HG03457 (cell line): ENCODE data around the gene STAB1.

ENCODE experiments used
- ATAC-seq: cut with Tn5 transposase; IDR thresholded peaks from one replicate; pipeline ENCODE4 v1.9.1; 2021; ENCODE audit warnings: moderate number of reproducible peaks; ENCODE audit not compliant: unreplicated experiment

STAB1 gene

GRCh38 chr3:52483577-52484381 lies 11.4 kb upstream of the STAB1 start:
- no peak for ATAC-seq

DNA sequence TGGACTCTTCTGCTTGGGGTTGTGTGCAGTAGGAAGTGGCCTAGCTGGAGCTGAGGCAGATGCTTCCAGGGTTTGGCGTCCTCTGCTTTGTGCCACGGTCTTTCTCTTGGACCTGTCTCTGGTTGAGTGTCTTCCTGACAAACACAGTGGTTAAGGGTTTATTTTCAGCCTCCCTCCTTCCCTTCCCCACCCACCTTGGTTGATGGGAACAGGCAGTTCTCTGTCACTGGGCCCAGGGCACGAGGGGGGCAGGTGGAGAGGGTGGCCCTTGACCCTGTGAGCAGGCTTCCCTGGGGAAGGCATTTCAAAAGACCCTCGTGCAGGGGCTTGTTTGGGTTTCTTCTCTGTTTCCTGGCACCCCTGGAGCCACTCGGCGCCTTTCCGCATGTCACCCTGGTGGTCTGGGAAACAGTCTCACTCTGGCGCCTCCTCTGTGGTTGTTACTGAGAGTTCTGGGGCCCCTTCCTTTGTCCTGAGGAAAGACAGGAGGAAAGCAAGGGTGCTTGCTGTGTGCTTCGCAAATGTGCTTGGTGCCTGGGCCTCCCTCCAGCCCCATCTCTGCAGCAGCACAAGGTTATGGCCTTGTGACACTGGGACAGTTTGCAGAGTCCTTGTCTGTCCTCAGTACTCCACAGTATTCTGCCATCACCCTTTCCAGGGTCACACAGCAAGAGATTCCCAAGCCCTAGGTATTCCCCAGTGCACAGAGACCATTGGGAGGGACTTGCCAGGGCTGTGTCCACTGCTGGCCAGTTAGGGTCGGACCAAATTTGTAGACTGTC lies 10.3 kb upstream of the STAB1 start:
- ATAC-seq: no peak

DNA sequence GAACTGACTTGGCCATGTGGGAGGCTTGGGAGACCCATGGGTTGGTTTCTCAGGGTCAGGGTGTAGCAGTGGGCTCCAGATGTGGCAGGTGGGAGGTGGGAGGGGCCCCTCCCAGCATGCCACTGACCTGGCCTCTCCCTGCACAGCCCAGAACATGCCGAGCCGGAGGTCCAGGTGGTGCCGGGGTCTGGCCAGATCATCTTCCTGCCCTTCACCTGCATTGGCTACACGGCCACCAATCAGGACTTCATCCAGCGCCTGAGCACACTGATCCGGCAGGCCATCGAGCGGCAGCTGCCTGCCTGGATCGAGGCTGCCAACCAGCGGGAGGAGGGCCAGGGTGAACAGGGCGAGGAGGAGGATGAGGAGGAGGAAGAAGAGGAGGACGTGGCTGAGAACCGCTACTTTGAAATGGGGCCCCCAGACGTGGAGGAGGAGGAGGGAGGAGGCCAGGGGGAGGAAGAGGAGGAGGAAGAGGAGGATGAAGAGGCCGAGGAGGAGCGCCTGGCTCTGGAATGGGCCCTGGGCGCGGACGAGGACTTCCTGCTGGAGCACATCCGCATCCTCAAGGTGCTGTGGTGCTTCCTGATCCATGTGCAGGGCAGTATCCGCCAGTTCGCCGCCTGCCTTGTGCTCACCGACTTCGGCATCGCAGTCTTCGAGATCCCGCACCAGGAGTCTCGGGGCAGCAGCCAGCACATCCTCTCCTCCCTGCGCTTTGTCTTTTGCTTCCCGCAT lies 7.9 kb upstream of the STAB1 start:
- no peak for ATAC-seq

- no peak for ATAC-seq
These were observed 7.1 kb upstream of the STAB1 start for GRCh38 chr3:52487788-52488691.

- ATAC-seq: no peak
These were observed 6.4 kb upstream of the STAB1 start for GRCh38 chr3:52488746-52489145.

DNA sequence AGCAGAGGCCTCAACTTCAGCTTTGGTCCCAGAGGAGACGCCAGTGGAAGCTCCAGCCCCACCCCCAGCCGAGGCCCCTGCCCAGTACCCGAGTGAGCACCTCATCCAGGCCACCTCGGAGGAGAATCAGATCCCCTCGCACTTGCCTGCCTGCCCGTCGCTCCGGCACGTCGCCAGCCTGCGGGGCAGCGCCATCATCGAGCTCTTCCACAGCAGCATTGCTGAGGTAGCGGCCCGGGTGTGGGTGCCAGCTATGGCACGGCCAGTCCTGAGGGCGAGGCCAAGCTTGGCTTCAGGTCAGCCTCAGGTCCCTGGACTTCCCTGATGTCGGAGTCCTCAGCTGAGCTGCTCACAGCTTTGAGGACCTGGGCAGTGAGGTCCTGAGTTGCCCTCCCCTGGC lies 5.7 kb upstream of the STAB1 start:
- no peak for ATAC-seq

DNA sequence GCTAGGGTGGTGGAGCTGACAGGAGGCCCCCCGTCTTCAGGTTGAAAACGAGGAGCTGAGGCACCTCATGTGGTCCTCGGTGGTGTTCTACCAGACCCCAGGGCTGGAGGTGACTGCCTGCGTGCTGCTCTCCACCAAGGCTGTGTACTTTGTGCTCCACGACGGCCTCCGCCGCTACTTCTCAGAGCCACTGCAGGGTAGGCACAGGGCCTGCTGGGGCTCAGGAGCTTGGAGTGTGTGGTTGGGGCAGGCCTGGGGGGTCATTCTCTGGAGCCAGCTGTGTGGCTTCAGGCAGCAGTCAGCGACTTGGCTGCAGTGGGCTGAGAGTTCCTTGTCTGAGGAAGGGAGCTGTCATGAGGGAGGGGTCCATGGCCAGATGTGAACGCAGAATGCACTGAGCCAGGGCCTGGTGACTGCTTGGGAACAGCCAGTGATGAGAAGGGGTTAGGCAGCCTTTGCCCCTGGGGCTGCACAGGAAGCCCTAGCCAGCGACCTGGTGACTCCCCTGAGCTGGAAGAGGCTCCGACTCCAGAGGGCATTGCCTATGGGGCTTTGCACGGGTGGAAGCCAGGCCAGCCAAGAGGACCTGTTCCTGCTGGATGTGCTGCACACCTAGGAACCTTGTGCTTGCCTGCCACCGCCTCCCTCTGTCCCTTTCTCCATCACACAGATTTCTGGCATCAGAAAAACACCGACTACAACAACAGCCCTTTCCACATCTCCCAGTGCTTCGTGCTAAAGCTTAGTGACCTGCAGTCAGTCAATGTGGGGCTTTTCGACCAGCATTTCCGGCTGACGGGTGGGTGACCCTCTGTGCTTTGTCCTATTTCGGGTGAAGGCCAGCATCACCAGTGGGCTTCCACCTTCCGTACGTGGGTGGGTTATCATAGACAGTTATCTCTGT lies 4.9 kb upstream of the STAB1 start:
- ATAC-seq: no peak

GRCh38 chr3:52490939-52491526 lies 4.1 kb upstream of the STAB1 start:
- no peak for ATAC-seq

GRCh38 chr3:52492059-52492458 lies 3.1 kb upstream of the STAB1 start:
- ATAC-seq: no peak

- ATAC-seq: no peak
These were observed 1.7 kb upstream of the STAB1 start for GRCh38 chr3:52493232-52494017.

GRCh38 chr3:52494445-52494844 lies 693 bp upstream of the STAB1 start:
- ATAC-seq: no peak

- no peak for ATAC-seq
These were observed 852 bp downstream of the STAB1 start for GRCh38 chr3:52495777-52496602.

GRCh38 chr3:52498137-52499054 lies 3.3 kb downstream of the STAB1 start:
- ATAC-seq: no peak

DNA sequence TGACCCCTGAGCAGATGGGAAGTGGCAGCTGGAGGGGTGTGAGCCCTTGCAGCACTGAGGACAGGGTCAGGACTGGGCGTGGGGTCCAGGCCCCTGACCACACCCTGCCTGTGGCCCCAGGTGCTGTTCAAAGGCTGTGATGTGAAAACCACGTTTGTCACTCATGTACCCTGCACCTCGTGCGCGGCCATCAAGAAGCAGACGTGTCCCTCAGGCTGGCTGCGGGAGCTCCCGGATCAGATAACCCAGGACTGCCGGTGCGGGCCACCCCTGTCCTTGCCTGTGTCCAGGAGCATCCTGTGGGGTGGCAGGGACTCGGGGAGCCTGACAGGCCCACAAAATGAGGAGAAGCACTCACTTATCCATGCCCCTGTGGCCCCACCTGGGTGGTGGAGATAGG lies 5.9 kb downstream of the STAB1 start:
- no peak for ATAC-seq

GRCh38 chr3:52502001-52502400 lies 6.9 kb downstream of the STAB1 start:
- no peak for ATAC-seq

DNA sequence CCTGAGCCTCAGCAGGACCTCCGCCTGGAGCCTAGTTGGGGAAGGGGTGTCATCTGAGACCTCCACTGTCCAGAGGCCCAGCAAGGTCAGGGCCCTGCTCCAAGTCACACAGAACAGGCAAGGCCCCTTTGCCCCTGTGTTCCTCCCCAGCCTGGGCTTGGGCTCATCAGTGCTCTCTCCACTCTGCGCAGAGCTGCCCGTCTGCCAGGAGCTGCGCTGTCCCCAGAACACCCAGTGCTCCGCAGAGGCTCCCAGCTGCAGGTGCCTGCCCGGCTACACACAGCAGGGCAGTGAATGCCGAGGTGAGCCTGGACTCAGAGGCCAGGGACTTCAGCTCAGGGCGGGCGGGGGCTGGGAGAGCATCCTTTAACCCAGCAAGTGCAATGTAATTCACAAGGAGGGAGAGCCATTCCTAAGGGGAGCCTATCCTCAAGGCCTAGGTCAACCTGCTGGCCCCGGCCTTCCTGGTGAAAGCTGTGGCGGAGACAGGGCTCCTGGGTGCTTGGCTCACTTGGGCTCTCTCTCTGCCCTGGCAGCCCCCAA lies 7.7 kb downstream of the STAB1 start:
- no peak for ATAC-seq
